GM21786 (cell line): ENCODE results near the gene TSGA10IP.

ENCODE experiments used
- ATAC-seq: cut with Tn5 transposase; IDR thresholded peaks from one replicate; pipeline ENCODE4 v1.9.1; 2021; ENCODE audit not compliant: unreplicated experiment

Gene TSGA10IP

GRCh38 chr11:65945430-65945911 is at the start of gene TSGA10IP:
Gene TSGA10IP, plus strand, starts transcription at chr11:65945480. Its CDS starts 196 bp downstream, at chr11:65945676.
- ATAC-seq: no peak

GRCh38 chr11:65895482-65895981 is 49.7 kb upstream of the TSGA10IP start:
- no peak for ATAC-seq

GRCh38 chr11:65896034-65896999 is 49.0 kb upstream of the TSGA10IP start:
- no peak for ATAC-seq

- no peak for ATAC-seq
Observed at GRCh38 chr11:65897020-65897471, 48.2 kb upstream of the TSGA10IP start.

GRCh38 chr11:65898656-65899355 is 46.5 kb upstream of the TSGA10IP start:
- ATAC-seq: no peak

GRCh38 chr11:65899356-65900124 is 45.7 kb upstream of the TSGA10IP start:
- ATAC-seq: no peak

GRCh38 chr11:65900125-65900898 is 45.0 kb upstream of the TSGA10IP start, which contains the start of gene FOSL1:
Gene FOSL1, minus strand, starts transcription at chr11:65900388. Its CDS starts 49 bp downstream, at chr11:65900339.
- peak; percentile 79 for ATAC-seq

GRCh38 chr11:65900899-65901180 is 44.4 kb upstream of the TSGA10IP start:
- no peak for ATAC-seq

GRCh38 chr11:65903068-65903481 is 42.2 kb upstream of the TSGA10IP start:
- no peak for ATAC-seq

- no peak for ATAC-seq
Observed at GRCh38 chr11:65903715-65904114, 41.6 kb upstream of the TSGA10IP start.

- ATAC-seq: no peak
Observed at GRCh38 chr11:65906602-65907001, 38.7 kb upstream of the TSGA10IP start.

- no peak for ATAC-seq
Observed at GRCh38 chr11:65907878-65908277, 37.4 kb upstream of the TSGA10IP start.

GRCh38 chr11:65911682-65912568 is 33.4 kb upstream of the TSGA10IP start:
- ATAC-seq: no peak

- ATAC-seq: no peak
Observed at GRCh38 chr11:65912845-65913244, 32.4 kb upstream of the TSGA10IP start.

GRCh38 chr11:65915101-65915820 is 30.0 kb upstream of the TSGA10IP start:
- ATAC-seq: no peak

- ATAC-seq: no peak
Observed at GRCh38 chr11:65915821-65916251, 29.4 kb upstream of the TSGA10IP start.

GRCh38 chr11:65916391-65916790 is 28.9 kb upstream of the TSGA10IP start:
- ATAC-seq: no peak

GRCh38 chr11:65917077-65917433 is 28.2 kb upstream of the TSGA10IP start:
- no peak for ATAC-seq
